Measurements from ENCODE around the gene LONP2. TPM values are rescaled to one million over a fixed set of nuclear protein-coding genes. Genes with fewer than 3 reads are reported as not detected.

The LONP2 gene
- polyA plus RNA-seq, 1 donor from 2014 or later = 38.6 TPM

DNA sequence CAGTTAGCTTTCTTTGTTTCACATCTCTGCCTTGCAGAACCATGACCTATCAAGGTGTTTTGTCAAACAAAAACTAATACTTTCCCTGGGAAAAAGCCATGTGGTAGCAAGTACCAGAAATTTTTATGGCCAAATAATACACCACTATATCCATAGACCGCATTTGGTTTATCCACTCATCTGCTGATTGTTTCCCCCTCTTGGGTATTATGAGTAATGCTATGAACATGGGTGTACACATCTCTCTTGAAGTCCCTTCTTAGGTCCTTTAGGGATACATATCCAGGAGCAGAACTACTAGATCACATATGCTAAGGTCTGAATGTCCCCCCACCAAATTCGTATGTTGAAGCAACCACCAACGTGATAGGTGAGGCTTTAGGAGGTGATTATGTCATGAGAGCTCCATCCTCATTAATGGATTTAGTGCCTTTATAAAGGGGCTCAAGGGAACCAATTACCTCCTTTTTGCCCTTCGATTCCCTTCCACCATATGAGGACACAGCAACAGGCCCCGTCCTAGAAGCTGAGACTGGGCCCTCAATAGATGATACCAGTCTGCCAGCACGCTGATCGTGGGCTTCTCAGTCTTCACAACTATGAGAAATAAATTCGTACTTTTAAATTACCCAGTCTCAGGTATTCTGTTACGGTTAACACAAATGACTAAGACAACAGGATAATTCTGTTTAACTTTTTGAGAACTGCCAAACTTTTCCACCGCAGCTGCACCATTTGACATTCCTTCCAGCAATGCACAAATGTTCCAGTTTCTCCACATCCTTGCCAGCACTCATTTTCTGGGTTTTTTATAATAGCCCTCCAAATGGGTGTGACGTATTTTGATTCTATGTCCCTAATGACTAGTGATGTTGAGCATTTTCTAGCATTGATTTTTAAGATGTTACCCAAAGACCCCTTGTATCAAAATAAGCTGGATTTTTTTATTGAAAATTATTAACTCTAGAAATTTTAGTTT is 111.1 kb downstream of the LONP2 start:
- H3K9me3 ChIP-seq (ENCODE audit: low read length) = no peaks in the 10 kb centered on the region
- TF ChIP-seq TAF1 (IDR thresholded peaks at IDR 0.05; ENCODE audit: low read depth) (no peak), POLR2AphosphoS5 (IDR thresholded peaks at IDR 0.05) (no peak), EP300 (conservative IDR thresholded peaks at IDR 0.05; ENCODE audit: poor library complexity, severe bottlenecking) (no peak), MXI1 (conservative IDR thresholded peaks at IDR 0.05; ENCODE audit: poor library complexity, severe bottlenecking) (no peak), SMC3 (conservative IDR thresholded peaks at IDR 0.05; ENCODE audit: poor library complexity) (no peak), RAD21 (conservative IDR thresholded peaks at IDR 0.05) (no peak), EZH2 (IDR thresholded peaks at IDR 0.05; ENCODE audit: borderline replicate concordance, insufficient read depth, low read length, poor library complexity, severe bottlenecking) (no peak)
- TF ChIP-seq, protein P1, sequence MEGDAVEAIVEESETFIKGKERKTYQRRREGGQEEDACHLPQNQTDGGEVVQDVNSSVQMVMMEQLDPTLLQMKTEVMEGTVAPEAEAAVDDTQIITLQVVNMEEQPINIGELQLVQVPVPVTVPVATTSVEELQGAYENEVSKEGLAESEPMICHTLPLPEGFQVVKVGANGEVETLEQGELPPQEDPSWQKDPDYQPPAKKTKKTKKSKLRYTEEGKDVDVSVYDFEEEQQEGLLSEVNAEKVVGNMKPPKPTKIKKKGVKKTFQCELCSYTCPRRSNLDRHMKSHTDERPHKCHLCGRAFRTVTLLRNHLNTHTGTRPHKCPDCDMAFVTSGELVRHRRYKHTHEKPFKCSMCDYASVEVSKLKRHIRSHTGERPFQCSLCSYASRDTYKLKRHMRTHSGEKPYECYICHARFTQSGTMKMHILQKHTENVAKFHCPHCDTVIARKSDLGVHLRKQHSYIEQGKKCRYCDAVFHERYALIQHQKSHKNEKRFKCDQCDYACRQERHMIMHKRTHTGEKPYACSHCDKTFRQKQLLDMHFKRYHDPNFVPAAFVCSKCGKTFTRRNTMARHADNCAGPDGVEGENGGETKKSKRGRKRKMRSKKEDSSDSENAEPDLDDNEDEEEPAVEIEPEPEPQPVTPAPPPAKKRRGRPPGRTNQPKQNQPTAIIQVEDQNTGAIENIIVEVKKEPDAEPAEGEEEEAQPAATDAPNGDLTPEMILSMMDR (IDR thresholded peaks at IDR 0.05; ENCODE audit: poor library complexity, severe bottlenecking) = no peak
- TF ChIP-seq, protein P2, sequence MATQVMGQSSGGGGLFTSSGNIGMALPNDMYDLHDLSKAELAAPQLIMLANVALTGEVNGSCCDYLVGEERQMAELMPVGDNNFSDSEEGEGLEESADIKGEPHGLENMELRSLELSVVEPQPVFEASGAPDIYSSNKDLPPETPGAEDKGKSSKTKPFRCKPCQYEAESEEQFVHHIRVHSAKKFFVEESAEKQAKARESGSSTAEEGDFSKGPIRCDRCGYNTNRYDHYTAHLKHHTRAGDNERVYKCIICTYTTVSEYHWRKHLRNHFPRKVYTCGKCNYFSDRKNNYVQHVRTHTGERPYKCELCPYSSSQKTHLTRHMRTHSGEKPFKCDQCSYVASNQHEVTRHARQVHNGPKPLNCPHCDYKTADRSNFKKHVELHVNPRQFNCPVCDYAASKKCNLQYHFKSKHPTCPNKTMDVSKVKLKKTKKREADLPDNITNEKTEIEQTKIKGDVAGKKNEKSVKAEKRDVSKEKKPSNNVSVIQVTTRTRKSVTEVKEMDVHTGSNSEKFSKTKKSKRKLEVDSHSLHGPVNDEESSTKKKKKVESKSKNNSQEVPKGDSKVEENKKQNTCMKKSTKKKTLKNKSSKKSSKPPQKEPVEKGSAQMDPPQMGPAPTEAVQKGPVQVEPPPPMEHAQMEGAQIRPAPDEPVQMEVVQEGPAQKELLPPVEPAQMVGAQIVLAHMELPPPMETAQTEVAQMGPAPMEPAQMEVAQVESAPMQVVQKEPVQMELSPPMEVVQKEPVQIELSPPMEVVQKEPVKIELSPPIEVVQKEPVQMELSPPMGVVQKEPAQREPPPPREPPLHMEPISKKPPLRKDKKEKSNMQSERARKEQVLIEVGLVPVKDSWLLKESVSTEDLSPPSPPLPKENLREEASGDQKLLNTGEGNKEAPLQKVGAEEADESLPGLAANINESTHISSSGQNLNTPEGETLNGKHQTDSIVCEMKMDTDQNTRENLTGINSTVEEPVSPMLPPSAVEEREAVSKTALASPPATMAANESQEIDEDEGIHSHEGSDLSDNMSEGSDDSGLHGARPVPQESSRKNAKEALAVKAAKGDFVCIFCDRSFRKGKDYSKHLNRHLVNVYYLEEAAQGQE (IDR thresholded peaks at IDR 0.05; ENCODE audit: borderline replicate concordance) = no peak
- no peaks in the 10 kb centered on the region for H4K20me1 ChIP-seq (ENCODE audit: insufficient read depth)
- no peak overlapping the region for H3K4me2 ChIP-seq (ENCODE audit: low read length)
- peaks cover 18% of the 10 kb centered on the region for H3K36me3 ChIP-seq (ENCODE audit: insufficient read depth, low read length)
- H3K9ac ChIP-seq (ENCODE audit: low read length) = no peak overlapping the region
- peaks cover 30% of the 10 kb centered on the region for H3K79me2 ChIP-seq (replicated peaks; ENCODE audit: insufficient read depth, low read length)
- no peak overlapping the region for H3K27ac ChIP-seq (ENCODE audit: low read length)
- H3F3A ChIP-seq (ENCODE audit: insufficient read depth, low read length, poor library complexity, severe bottlenecking) = no peaks in the 10 kb centered on the region
- H3K27me3 ChIP-seq (ENCODE audit: insufficient read depth, low read depth, low read length) = no peaks in the 10 kb centered on the region
- no peak overlapping the region for H2AFZ ChIP-seq (ENCODE audit: low read depth, low read length)
- no peak overlapping the region for H3K4me3 ChIP-seq (ENCODE audit: low read length)
- no peaks in the 10 kb centered on the region for H3K9me2 ChIP-seq (ENCODE audit: insufficient read depth, low read length)

DNA sequence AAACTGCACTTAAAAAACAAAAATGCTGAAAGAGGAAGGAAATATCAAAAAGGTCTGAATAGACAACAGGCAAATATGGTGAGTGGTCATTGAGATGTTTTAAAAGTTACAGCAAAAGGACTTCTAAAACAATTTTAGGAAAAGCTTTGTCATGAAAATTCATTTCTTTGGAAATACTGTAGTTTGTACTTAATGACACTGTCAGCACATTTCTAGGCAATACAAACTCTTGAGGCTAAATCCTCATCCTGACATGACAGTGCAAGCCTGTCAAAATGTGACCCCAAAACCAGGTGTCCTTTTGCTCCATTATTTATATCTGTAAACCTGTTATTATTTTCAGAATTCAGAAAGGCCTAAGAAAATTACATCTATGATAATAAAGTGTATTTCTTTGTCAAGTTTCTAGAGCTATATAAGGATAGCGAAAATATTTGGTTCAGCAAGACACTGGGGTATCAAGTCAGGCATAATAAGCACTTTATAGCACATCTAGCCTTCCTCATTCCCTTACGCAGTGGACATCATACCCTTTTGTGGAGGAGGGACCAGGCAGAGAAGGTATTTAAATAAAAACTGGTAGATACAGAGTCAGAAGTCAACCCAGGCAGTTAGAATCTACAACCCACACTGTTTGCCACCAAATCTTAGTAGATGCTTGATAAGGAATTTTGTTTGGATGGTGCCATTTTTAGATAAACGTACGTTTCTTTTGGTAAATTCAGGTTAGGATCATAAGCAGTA is 112.7 kb downstream of the LONP2 start:
- Histone ChIP-seq H3K9me3 (ENCODE audit: low read length) (no peaks in the 10 kb centered on the region), H3K79me2 (replicated peaks; ENCODE audit: insufficient read depth, low read length) (peaks cover 46% of the 10 kb centered on the region), H4K20me1 (ENCODE audit: insufficient read depth) (peaks cover 2% of the 10 kb centered on the region), H3K4me2 (ENCODE audit: low read length) (no peak overlapping the region), H3K9ac (ENCODE audit: low read length) (no peak overlapping the region), H3K27me3 (ENCODE audit: insufficient read depth, low read depth, low read length) (no peaks in the 10 kb centered on the region), H2AFZ (ENCODE audit: low read depth, low read length) (no peak overlapping the region), H3K36me3 (ENCODE audit: insufficient read depth, low read length) (peaks cover 16% of the 10 kb centered on the region), H3K4me3 (ENCODE audit: low read length) (no peak overlapping the region), H3K9me2 (ENCODE audit: insufficient read depth, low read length) (no peaks in the 10 kb centered on the region), H3F3A (ENCODE audit: insufficient read depth, low read length, poor library complexity, severe bottlenecking) (no peaks in the 10 kb centered on the region), H3K27ac (ENCODE audit: low read length) (no peak overlapping the region)
- no peak for TF ChIP-seq EP300 (conservative IDR thresholded peaks at IDR 0.05; ENCODE audit: poor library complexity, severe bottlenecking)
- no peak for TF ChIP-seq MXI1 (conservative IDR thresholded peaks at IDR 0.05; ENCODE audit: poor library complexity, severe bottlenecking)
- TF ChIP-seq SMC3 (conservative IDR thresholded peaks at IDR 0.05; ENCODE audit: poor library complexity) = no peak
- TF ChIP-seq TAF1 (IDR thresholded peaks at IDR 0.05; ENCODE audit: low read depth) = no peak
- no peak for TF ChIP-seq EZH2 (IDR thresholded peaks at IDR 0.05; ENCODE audit: borderline replicate concordance, insufficient read depth, low read length, poor library complexity, severe bottlenecking)
- TF ChIP-seq POLR2AphosphoS5 (IDR thresholded peaks at IDR 0.05) = no peak
- TF ChIP-seq, protein P1 (IDR thresholded peaks at IDR 0.05; ENCODE audit: poor library complexity, severe bottlenecking) = no peak
- TF ChIP-seq RAD21 (conservative IDR thresholded peaks at IDR 0.05) = no peak

Data from neural cell (in vitro differentiated cells).